ENCODE measurements around the gene MRGPRX2. TPM values are rescaled to one million over a fixed set of nuclear protein-coding genes. Genes with fewer than 3 reads are reported as not detected.

The MRGPRX2 gene
- total RNA-seq, 3 donors from 2014 or later = not detected

Other genes with a start within 250 kb of the MRGPRX2 start
- gene MRGPRX1, start 121.3 kb downstream of the MRGPRX2 start, total RNA-seq = not detected
- gene ZDHHC13, start 56.5 kb upstream of the MRGPRX2 start, total RNA-seq = 10 to 100 TPM; 12.3 to 13.8 (median 13.5) TPM
- not detected for gene CSRP3, start 141.3 kb upstream of the MRGPRX2 start, total RNA-seq
- gene E2F8, start 180.2 kb upstream of the MRGPRX2 start, total RNA-seq = 1 to 10 TPM in 2 of 3 donors, under 1 TPM in 1; 0.92 to 1.7 (median 1.4) TPM

Data from activated T-cell treated with anti-CD3 and anti-CD28 coated beads, Interleukin-2, amount 50 U/mL, for 4 hours (primary cell).